ENCODE results near the gene NFKBIZ. TPM values are rescaled to one million over a fixed set of nuclear protein-coding genes. Genes with fewer than 3 reads are reported as not detected.

Gene NFKBIZ
- total RNA-seq (2014; rRNA removed; shearing (Covaris generic)) = 11.8 and 14.1 TPM in 2 replicates
- total RNA-seq (2022) = 26.6 and 33.3 TPM in 2 replicates
- Bru-seq, nascent RNA = percentile 87 among the genes with signal in this experiment
- percentile 77 among the genes with signal in this experiment for BruChase-seq, experiment 1, labeled RNA remaining after a 6-hour chase
- percentile 72 among the genes with signal in this experiment for BruChase-seq, experiment 2, labeled RNA remaining after a 2-hour chase
- long read RNA-seq, transcript NFKBIZ-202 (12 exons, 3,923 nt) = major isoform, 8 of 13 reads
- long read RNA-seq, partial matches to known transcripts = 1 of 13 reads
- long read RNA-seq, other reads (novel, unspliced or antisense) = 3 of 13 reads

- Histone ChIP-seq H3K4me2 (ENCODE audit: low read length) (peak within 1 kb of the TSS; percentile 98), H4K20me1 (ENCODE audit: insufficient read depth, low read length) (peaks cover 14% of the 10 kb centered on the region; the same call in 1 of the 2 replicates), H2AFZ (ENCODE audit: low read length) (peak within 1 kb of the TSS; percentile 84), H3K9me3 (ENCODE audit: low read length) (no peaks in the 10 kb centered on the region), H3K9me2 (ENCODE audit: insufficient read depth, low read length) (no peaks in the 10 kb centered on the region), H3K36me3 (ENCODE audit: insufficient read depth, low read length) (peaks cover 29% of the 10 kb centered on the region), H3K4me3 (ENCODE audit: low read depth, low read length, poor library complexity, severe bottlenecking) (peak within 1 kb of the TSS; percentile 85), H3K79me2 (ENCODE audit: insufficient read depth, low read depth, low read length) (peaks cover 24% of the 10 kb centered on the region), H3K4me1 (ENCODE audit: insufficient read depth, low read length, poor library complexity, severe bottlenecking) (peaks cover 36% of the 10 kb centered on the region), H3K27ac (ENCODE audit: low read depth, low read length, poor library complexity, severe bottlenecking) (peak within 1 kb of the TSS; percentile 60)
- intact Hi-C loops (cut with micrococcal nuclease; ENCODE audit: unreplicated experiment) = loop anchor here (1.0 to 2.0 kb wide), 5 partner anchors 22 to 375 kb away; no protein-coding TSS in a partner anchor
- POLR2A ChIA-PET = interaction anchor here (0.5 to 2.6 kb wide), 21 partner anchors 9 to 1558 kb away, joined by 3 to 13 read pairs (median 3); no protein-coding TSS in a partner anchor
- peak; percentile 90 for DNase-seq (ENCODE audit: low spot score)
- CTCF ChIA-PET (ENCODE audit: unreplicated experiment) = interaction anchor here (0.9 to 1.2 kb wide), 3 partner anchors 19 to 380 kb away, joined by 3 read pairs; no protein-coding TSS in a partner anchor
- TF ChIP-seq CTCF (conservative IDR thresholded peaks at IDR 0.05; ENCODE audit: low read length) = no peak
- no peak for TF ChIP-seq EZH2phosphoT487 (IDR thresholded peaks at IDR 0.05; ENCODE audit: borderline replicate concordance, low read depth, low read length)
- BruUV-seq (replicated peaks) = no TSS peak
Observed at GRCh38 chr3:101848754-101849713, at the start of gene NFKBIZ. NFKBIZ (plus strand) TSS chr3:101849514; CDS start chr3:101849629, 115 bp downstream.

- Histone ChIP-seq H3K79me2 (ENCODE audit: insufficient read depth, low read depth, low read length) (peaks cover 59% of the 10 kb centered on the region; the same call in 1 of the 2 replicates), H4K20me1 (ENCODE audit: insufficient read depth, low read length) (no peaks in the 10 kb centered on the region), H3K36me3 (ENCODE audit: insufficient read depth, low read length) (peaks cover 89% of the 10 kb centered on the region), H3K4me3 (ENCODE audit: low read depth, low read length, poor library complexity, severe bottlenecking) (no peak overlapping the region), H3K4me2 (ENCODE audit: low read length) (no peak overlapping the region), H3K4me1 (ENCODE audit: insufficient read depth, low read length, poor library complexity, severe bottlenecking) (peaks cover 8% of the 10 kb centered on the region), H2AFZ (ENCODE audit: low read length) (no peak overlapping the region), H3K9me3 (ENCODE audit: low read length) (peaks cover 15% of the 10 kb centered on the region; the same call in 1 of the 2 replicates), H3K9me2 (ENCODE audit: insufficient read depth, low read length) (no peaks in the 10 kb centered on the region), H3K27ac (ENCODE audit: low read depth, low read length, poor library complexity, severe bottlenecking) (no peak overlapping the region)
- POLR2A ChIA-PET = interaction anchor here (0.6 to 2.9 kb wide), 3 partner anchors 9 to 218 kb away, joined by 3 to 15 read pairs (median 5); partner anchors contain the start of gene CEP97
- CTCF ChIA-PET (ENCODE audit: unreplicated experiment) = no interaction called here
- intact Hi-C loops (cut with micrococcal nuclease; ENCODE audit: unreplicated experiment) = no loop called here
- DNase-seq (ENCODE audit: low spot score) = no peak
- TF ChIP-seq CTCF (conservative IDR thresholded peaks at IDR 0.05; ENCODE audit: low read length) (no peak), EZH2phosphoT487 (IDR thresholded peaks at IDR 0.05; ENCODE audit: borderline replicate concordance, low read depth, low read length) (no peak)
- BruUV-seq (replicated peaks) = no TSS peak
Observed at GRCh38 chr3:101801174-101801573, 48.1 kb upstream of the NFKBIZ start.
